Gastroesophageal sphincter (tissue), 3 donors: Measurements from ENCODE around the gene C1GALT1.

Experiments
- CTCF ChIP-seq, 4 experiments: fragments of 200-600 bp in 2 of 4; fragments of 450-650 bp in 2 of 4; sonication (generic) in 1 of 4; IDR thresholded peaks; one replicate each; pipeline ENCODE4 v1.5.1; 2017 to 2019; ENCODE audit warnings: antibody characterized with exemption in 4 of 4, mild to moderate bottlenecking in 2 of 4, moderate library complexity in 2 of 4
- EP300 ChIP-seq: sonication (generic); formaldehyde crosslinking; IDR thresholded peaks from one replicate; pipeline ENCODE4 v1.6.1; 2017; ENCODE audit warnings: antibody characterized with exemption, mild to moderate bottlenecking
- POLR2A ChIP-seq, 2 donors: fragments of 450-650 bp; IDR thresholded peaks; one replicate each; pipeline ENCODE4 v1.6.1; 2017; ENCODE audit warnings: antibody characterized with exemption in 2 of 2, mild to moderate bottlenecking in 2 of 2, moderate library complexity in 1 of 2
- POLR2AphosphoS5 ChIP-seq: sonication (generic); formaldehyde crosslinking; IDR thresholded peaks from one replicate; pipeline ENCODE4 v1.6.1; 2017; ENCODE audit warnings: antibody characterized with exemption

GRCh38 chr7:7294911-7295310 lies 112.6 kb downstream of the C1GALT1 start:
- no peak for TF ChIP-seq POLR2A (IDR thresholded peaks at IDR 0.05)
- no peak for TF ChIP-seq CTCF (IDR thresholded peaks at IDR 0.05)
- TF ChIP-seq POLR2AphosphoS5, result no peak
- TF ChIP-seq EP300, result no peak
